Measurements from ENCODE around the gene IP6K2.
A peak's percentile ranks its signal among the peaks of the same experiment; 100 is the strongest.
"Not testable (repeated sequence)": the region's sequence is repeated elsewhere in the genome, so short reads cannot be mapped to it uniquely, and the experiment has no call there.

The IP6K2 gene

DNA sequence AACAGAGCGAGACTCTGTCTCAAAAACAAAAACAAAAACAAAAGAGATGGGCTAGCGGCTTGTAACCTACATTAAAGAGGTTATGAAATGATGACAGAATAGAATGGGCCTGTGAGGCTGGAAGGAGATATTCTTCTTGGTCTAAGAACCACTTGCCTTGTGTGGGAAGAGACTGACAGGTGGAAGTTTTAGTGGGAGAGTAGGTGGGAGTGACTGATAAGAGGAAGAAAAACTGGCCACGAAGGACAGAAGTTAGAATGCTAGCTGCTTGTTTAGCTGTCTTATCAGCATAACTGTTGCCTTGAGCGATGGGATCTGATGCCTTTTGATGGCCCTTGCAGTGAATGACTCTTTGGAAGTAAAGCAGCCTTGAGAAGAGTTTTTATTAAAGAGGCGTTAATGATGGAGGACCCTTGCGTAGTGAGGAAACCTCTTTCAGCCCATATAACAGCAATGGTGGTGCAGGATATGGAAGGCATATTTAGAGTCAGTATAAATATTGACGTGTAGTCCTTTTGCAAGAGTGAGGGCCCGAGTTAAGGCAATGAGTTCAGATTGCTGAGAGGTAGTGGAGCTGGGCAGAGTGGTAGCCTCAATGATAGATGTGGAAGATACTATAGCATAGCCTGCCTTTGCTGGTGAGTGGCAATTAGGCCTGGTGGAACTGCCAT lies 8.3 kb upstream of the IP6K2 start:
- not testable (repeated sequence) for DNase-seq

DNA sequence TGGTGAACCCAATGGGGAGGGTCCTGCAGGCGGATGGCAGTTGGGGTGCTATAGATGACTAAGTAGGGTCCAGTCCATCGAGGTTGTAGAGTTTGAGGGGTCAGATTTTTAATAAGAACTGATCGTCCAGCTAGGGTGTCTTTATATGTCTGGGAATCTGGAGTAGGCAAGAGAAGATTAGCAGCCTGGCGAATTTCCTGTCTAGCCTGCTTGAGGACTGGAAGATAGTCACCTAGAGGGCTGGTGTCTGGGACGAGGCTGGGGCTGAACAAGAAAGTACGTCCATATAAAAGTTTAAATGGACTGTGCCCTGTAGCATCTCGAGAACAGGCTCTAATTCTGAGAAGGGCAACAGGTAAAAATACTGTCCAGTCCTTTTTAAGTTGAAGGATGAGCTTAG lies 6.7 kb upstream of the IP6K2 start:
- no peak for DNase-seq

DNA sequence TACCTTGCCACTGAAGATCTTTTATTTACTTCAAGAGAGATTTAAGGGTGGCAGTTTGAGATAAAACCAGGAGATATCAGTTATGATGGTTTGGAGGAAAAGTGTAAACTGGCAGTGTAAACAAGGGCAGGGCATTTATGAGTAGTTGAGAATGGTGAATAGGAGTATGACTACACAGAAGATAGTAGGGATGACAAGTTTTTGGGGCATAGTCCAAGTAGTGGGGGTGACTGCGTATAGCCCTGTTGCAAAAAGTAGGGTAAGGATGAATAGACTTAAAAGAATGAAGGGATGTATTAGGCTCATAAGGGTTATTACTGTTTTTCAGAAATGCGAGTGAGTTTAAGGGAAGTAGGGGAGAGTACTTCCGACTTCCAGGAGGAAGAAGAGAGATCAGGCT lies 6.3 kb upstream of the IP6K2 start:
- DNase-seq: not testable (repeated sequence)

DNA sequence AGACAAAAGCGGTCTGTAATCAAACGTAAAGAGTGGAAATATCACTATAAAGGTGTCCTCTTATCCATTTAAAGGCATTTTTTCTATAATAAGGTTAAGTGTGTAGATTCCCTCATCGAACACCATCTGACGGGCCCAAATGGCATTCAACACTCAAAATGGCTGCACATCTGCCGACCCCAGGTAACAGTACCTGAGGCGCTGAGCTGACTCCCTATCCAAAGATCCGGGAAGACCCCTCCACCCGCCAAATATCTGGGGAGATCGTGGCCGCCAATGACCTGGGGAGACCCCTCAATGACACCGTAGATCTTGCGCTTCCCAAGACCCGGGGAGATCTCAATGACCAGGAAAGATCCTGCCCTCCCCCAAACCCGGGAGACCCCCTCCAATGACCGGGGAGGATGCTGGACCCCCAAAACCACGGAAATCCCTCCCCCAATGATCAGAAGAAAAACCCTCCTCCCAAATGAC lies 476 bp downstream of the IP6K2 start:
- DNase-seq: peak; percentile 44

GRCh38 chr3:48715174-48715800 lies 1.7 kb downstream of the IP6K2 start:
- DNase-seq: no peak

DNA sequence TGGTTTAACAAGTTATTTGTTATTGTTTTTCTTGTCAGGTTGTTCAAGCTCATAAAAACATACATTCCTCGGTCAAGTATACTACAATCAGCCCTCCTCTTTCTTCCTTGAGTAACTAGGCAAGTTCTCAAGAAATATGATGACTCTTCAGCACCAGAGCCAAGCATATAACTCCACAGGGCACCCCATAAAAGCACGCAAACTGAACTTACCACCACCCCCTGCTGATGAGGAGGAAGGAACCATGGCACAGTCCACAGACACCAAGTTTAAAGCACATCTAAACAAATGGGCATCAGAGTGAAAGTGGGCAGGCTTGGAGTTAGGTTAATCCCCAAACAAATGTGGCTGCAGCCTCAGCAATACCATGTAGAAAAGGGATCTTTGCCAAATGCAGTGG lies 5.3 kb downstream of the IP6K2 start:
- DNase-seq: no peak

DNA sequence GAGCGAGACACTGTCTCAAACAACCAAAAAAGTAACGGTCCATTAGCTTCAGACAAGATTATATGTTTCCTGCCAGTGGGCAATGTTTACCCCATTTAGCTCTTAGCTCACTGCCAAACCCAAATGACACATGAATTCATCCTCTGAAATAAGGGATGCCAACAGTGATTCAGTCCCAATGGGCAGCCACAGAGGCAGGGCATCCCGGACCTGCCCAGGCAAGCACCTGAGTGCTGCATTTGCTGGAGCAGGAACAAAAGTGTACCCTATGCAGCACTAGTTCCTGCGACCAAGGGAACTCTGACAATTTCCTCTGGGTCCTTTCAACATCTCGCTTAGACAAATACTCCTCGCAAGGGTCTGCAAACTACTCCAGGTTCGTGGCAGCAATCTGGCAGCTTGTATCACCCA lies 8.0 kb downstream of the IP6K2 start:
- DNase-seq: no peak

DNA sequence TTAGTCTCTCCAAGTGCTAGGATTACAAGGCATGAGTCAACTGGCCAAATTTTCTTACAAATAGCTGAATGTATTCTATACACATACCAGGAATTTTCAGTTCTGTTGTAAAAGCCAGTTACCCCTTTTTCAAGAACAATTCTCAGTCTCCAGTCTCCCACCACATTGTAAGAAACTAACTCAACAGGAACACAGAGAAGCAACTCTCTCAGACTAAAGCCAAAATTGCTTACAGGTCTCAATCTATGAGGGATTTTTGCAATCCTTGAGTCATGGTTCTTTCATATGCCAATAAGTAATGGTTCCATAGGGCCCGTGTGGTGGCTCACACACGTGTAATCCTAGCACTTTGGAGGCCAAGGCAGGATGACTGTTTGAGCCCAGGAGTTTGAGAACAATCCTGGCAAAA lies 8.5 kb downstream of the IP6K2 start:
- DNase-seq: no peak

DNA sequence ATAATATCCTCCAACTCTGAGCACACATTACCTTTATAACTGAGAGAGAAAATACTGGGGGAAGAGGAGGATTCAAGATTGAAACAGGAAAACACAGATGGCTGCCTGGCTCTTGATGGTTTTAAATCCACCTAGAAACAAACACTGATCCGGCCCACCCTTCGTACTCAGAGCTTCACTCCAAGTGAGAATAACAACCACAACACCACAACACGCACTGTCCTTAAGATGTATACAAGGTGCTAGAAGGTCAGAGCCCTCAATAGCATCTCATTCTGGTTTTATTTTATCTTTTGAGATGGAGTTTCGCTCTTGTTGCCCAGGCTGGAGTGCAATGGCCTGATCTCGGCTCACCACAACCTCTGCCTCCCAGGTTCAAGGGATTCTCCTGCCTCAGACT lies 9.9 kb downstream of the IP6K2 start:
- DNase-seq: no peak

- no peak for DNase-seq
Observed at GRCh38 chr3:48702320-48702920, 14.6 kb downstream of the IP6K2 start.

- no peak for DNase-seq
Observed at GRCh38 chr3:48700731-48701405, 16.2 kb downstream of the IP6K2 start.

- DNase-seq: no peak
Observed at GRCh38 chr3:48698891-48699290, 18.1 kb downstream of the IP6K2 start.

GRCh38 chr3:48697952-48698351 lies 19.1 kb downstream of the IP6K2 start:
- no peak for DNase-seq

- DNase-seq: no peak
Observed at GRCh38 chr3:48696601-48697000, 20.4 kb downstream of the IP6K2 start.

GRCh38 chr3:48696156-48696555 lies 20.9 kb downstream of the IP6K2 start:
- DNase-seq: no peak

DNA sequence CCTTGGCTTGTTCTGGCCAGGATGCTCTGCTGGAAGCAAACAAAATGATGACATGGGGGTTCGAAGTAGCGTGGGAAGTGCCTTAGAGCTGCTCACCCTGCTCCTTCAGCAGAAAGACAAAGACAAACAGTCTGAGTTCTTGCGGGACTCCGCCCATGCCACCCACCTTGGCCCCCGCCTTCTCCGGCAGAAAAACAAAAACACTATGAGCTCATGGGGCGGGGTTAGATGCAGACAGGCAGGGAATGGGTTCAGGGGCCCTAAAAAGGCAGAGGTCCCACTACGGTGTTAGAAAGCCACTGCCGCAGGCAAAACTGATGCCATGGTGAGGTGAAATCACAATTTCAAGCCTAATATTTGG lies 21.6 kb downstream of the IP6K2 start:
- no peak for DNase-seq

DNA sequence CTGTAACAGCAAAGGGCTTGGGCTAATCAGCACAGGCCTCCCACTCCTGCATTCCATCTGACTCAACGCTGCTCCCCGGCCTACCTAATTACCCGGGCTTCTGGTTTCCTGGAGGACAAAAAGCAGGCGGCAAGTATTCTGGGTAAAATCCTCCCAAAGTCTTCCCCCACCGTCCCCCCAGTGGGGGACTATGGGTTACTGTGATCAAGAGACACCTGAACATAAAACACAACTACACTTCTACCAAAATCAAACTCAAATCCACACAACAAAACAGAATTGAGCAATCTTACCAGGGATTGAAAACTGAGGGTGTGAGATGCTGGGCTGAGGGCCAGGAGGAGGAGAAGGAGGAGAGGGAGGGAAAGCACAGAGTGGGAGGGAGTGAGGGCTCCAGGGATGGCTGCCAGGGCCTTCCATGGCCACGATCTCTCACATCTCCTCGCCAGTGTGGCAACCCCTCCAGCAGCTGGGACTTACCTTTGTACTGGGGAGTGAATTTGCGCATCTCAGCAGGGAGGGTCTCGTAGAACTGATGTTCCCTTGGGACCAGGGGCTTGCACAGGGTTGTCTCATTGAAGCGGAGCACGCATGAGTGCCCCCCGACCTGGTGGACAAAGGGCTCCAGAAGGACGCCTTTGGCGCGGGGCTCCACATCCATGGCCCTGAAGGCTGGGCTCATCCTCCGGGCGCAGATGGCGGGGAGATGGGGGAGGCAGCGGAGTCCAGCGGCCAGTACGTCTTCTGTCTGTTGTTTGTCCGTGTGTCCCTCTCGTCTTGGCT lies 22.2 kb downstream of the IP6K2 start:
- no peak for DNase-seq

GRCh38 chr3:48693826-48694225 lies 23.2 kb downstream of the IP6K2 start:
- DNase-seq: no peak

DNA sequence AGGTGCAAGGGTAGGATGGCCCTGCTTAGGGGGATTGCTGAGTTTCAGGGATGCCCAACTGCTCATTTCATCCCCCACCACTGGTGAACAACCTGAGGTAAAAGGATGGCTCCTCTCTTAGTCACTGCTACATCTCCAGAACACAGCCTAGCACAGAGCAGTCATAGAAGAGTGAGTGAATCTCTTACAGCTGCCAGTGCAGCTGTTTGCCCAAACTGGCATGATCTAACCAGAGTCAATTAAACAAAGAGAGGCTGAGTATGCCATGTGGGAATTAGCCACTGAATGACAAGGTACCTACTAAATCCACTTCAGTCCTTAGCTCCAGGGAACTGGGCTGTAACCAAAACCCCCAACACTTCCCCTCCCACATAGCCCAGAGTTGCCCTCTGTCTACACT lies 24.5 kb downstream of the IP6K2 start:
- DNase-seq: no peak

- DNase-seq: no peak
Observed at GRCh38 chr3:48690846-48691458, 26.1 kb downstream of the IP6K2 start.

DNA sequence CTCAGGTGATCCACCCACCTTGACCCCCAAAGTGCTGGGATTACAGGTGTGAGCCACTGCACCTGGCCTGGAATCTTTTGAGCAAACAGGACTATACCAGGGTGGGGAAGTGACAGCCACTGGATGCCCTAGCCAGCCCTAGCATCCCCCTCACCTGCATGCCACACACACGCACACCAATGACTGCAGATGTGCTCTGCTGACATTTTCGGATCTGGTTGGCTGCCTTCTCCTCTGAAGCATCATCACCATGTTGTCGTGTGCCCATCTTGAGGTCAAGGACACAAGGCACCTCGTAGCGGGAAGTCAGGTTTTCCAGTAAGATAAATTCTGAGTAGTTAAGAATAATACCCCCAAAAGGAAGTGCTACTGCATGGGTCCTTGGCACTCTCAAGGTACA lies 27.6 kb downstream of the IP6K2 start:
- DNase-seq: no peak

DNA sequence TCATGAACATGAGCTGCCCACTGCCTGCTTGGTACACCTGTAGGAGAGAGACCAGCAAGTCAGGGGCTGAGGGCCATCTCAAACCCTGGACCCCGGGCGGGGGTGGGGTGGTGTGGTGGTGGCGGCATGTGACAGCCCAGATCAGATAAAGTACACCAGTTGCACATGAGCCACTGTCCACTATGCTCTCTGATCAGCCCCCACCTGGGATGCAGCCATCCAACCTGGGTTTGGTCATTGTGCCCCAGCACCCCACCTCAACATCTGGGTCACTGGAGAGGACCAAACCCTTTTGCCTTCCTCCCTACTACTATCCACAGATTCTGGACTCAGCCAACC lies 28.3 kb downstream of the IP6K2 start:
- no peak for DNase-seq

Measured in activated CD4-positive, alpha-beta T cell treated with anti-CD3 and anti-CD28 coated beads, Interleukin-2, Interleukin-6, amounts not matched to agents 100 ng/mL and 50 ng/mL, durations not matched to agents 16 hours and 8 hours (primary cell).